HG03457 (cell line): ENCODE data around the gene WNT7B.

ENCODE experiments used
- ATAC-seq: cut with Tn5 transposase; IDR thresholded peaks from one replicate; pipeline ENCODE4 v1.9.1; 2021; ENCODE audit warnings: moderate number of reproducible peaks; ENCODE audit not compliant: unreplicated experiment

Gene WNT7B

DNA sequence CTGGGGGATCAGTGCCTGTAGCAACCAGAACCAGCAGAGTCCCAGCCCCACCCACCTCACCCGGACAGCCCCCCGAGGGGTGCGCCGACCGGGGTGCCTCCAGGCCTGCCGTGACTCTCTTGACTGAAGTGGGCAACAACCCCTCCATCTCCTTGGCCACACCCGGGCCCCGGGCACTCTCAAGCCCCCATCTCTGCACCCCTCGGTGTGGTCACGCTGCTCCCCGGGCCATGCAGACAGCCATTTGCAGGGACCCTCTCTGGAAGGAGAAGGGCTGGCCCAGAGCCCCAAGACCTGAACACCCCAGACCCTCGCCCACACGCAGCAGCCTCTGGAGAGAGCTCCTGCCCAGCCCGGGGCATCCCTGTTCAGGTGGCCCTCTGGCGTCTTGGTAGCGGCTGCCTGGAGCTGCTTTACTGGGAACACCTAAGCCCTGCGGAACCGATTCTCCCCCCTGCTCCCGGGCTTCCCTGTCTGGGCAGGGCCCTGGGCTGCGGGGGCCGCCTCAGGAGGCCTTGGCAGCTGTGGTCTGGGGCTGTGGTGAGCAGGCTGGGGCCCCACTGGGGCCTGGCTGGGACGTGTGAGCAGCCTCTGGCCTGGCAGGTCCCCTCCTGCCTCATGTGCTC lies 84.9 kb downstream of the WNT7B start:
- ATAC-seq = no peak

DNA sequence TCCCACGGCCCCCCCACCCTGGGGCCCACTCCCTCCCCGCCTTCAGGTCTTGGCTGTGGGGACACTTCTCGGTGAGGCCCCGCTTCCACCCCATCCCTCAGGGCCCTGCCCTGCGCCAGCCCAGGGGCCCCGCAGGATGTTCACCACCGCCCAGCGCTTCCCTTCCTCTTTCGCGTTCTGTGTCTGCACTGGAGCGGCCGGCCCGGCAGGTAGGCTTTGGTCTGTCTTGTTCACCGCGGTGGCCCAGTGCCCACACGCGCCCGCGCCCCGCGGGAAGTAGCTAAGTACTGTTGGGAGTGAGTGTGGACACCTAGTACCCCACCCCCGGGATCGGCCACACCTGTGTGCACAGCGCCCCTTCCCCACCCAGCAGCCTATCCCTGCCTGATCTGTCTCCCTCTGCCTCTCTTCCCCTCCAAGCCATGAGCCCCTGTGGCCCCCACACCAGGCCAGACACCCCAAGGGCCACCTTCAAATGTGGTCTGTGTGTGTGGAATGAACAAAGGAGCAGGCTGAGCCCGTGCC lies 85.4 kb downstream of the WNT7B start:
- ATAC-seq = no peak

DNA sequence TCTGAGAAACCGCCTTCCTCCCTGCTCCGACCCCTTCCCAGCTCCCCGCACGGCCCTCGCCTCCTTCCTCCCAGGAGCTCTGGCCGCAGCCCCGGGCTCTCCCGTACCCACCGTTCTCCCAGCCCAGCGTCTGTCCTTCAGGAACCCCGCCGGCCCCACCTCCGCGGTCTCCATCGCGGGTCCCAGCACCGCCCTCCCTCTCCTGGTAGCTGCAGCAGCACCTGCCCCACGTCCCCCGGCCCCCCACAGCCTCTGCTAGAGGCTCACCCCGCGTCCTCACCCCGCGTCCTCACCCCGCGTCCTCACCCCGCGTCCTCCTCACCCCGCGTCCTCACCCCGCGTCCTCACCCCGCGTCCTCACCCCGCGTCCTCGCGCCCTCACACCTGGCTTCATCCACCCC lies 85.9 kb downstream of the WNT7B start:
- no peak for ATAC-seq

DNA sequence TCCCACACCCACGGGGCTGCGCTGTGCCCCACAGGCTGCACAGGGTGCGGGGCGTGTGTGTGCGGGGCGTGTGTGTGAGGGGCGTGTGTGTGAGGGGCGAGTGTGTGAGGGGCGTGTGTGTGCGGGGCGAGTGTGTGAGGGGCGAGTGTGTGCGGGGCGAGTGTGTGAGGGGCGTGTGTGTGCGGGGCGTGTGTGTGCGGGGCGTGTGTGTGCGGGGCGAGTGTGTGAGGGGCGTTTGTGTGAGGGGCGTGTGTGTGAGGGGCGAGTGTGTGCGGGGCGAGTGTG lies 86.7 kb downstream of the WNT7B start:
- no peak for ATAC-seq

DNA sequence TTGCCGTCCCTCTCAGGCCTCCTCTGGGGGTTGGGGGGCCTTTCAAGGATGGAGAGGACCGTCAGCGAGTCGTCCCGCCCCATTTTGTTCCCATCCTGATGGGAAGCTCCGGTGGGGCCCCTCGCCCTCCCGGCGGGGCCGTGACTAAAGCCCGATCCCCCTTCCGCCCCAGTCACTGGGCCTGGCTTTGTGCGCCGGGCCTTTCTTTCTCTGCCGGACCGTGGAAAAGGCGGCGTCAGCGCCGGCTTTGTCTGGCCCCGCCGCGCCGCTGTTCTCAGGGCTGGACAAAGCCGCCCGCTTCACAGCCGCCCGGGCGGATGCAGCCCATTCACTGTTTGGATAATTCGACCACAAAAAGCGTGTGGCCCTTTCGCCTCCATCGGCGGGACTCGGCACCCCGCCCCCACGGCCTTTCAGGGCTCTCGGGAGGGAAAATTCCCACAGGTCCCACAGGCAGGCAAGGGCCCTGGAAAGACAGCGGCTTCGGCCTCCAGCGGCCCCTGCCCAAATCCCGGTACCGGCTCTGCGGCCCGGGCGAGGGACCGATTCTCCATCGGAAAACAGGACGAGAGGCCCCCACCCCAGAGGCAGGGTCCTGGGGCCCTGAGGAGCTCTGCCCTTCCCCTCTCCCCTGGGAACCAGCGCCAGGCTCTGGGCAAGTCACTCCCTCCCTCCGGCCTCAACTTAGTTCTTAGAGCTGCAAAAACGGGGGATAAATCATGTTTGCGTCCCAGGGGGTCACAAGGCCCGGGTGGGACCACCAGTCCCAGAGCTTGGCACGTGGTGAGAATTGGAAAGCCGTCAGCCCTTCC lies 87.2 kb downstream of the WNT7B start:
- no peak for ATAC-seq

DNA sequence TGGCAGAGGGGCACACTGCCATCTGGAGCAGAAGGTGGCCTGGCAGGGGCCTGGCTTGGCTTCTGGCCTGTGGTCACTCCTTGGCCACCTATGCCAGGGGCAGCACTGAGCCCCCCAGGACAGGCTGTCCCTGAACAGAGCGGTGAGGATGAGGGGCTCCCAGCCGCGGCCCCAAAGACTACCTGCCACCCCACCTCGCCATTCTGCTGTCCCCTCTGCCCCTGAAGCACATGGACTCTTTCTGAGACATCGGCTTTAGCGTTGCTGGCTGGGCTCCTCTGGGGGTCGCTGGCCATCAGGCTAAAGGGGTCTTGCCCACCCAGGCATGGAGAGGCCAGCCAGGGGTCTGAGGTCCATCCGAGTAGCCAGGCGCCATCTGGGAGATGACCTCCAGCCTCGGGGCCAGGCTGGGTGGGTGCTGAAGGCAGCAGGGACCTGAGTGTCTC lies 87.8 kb downstream of the WNT7B start:
- ATAC-seq = no peak

DNA sequence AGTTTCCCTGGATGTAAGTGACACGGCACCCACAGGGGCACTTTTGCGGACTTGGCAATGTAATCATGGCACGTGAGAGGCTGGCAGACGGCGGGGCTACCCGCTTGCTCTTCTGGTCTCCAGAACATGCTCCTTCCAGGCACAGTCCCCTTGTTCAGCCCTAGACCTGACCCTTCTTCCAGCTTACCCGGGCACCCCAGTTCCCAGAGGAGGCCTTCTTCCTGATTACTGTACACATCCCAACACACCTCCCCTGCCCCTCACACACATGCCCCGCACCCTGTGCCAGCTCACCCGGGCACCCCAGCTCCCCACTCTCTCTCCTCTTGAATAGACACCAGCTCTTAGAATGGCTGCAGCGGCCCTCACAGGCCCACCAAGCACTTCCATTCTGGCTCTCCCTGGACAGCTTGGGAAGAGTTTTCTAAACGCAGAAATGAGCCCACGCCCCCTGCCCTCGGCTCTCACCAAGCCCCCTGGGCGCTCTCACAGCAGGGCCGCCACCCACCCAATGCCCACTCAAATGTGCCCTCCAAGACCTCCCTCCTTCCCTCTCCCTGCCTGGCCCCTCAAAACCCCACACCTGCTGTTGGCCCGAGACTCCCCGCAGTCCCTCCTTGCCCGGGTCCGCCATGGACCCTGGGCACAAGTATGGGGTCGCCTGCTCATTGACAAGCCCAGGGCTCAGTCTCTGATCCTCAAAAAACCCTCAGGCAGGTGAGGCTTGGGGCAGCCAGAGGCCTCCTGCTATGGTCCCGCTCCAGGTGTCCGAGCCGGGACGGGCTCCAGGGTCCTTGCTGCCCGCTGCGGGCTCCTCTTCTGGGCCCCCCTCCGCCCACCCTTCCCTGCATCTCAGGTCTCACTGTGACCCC lies 88.5 kb downstream of the WNT7B start:
- no peak for ATAC-seq

DNA sequence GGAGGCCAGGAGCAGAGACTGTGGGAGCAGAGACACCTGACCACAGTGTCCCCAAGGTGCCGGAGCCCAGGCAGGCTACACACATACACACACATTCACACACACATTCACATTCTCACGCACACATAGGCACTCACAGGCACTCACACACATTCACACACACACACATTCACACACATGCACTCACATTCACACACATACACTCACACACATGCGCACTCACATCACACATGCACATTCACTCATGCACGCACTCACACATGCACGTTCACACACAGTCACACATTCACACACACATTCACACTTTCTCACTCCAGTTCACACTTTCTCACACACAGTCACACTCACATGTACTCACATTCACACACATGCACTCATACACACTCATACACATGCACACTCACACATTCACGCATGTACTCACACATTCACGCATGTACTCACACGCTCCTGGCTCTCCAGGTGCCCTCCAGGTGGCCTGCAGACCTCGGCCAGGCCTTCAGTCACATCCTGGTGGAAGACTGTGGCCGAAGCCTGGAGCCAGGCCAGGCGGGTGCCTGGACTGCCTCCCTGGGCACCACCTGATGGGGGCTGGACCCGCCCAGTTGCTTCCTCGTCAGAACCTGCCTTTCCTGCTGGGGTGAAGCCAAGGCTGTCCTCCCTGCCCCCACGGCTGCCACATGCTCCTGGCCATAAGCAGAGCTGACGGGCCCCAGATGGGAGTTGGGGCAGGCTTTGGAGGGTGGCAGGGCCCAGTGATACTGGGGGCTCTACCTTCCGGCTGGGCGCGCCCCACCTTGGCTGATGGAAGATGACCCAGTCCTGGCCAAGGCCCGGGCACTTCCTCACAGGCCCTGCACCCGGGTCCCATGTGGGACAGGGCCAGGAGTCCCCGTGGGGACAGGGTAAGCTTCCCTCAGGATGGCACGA lies 89.5 kb downstream of the WNT7B start:
- no peak for ATAC-seq

DNA sequence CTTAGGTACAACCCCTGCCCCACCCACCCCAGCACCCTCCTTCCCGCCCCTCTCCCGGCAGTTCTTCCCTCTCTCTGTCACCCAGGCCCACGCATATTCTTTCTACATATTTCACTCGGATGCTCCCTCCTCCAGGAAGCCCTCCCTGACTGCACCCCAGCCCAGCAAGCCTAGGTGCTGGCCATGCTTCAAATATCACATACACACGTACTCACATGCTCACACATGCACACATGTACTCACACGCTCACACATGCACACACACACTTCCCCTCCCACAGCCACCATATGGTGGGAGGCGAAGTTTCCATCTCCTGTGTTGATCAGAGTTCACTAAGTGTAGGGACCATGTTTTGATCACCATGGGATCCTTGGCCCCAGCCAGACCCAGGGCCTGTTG lies 90.4 kb downstream of the WNT7B start:
- ATAC-seq = no peak

DNA sequence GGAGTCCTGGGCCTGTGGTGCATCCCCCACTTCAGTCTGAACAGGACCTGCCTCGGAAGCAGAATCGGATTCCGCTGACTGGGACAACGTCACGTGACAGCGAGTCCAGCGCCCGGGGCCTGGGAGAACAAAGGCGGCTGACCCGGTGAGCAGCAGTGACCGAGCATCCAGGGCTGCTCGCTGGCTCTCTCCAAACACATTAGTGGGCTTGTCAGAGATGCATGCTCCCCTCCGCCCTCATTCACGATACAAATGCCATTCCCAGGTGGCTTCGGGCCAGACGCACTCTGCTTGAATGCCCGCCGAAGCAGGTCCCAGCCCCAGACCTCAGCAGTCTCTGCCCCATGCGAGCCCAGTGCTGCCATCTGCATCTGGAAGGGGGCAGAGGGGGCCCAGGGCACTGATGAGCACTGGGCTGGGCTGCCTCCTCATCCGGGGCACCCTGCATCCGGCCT lies 91.0 kb downstream of the WNT7B start:
- no peak for ATAC-seq

DNA sequence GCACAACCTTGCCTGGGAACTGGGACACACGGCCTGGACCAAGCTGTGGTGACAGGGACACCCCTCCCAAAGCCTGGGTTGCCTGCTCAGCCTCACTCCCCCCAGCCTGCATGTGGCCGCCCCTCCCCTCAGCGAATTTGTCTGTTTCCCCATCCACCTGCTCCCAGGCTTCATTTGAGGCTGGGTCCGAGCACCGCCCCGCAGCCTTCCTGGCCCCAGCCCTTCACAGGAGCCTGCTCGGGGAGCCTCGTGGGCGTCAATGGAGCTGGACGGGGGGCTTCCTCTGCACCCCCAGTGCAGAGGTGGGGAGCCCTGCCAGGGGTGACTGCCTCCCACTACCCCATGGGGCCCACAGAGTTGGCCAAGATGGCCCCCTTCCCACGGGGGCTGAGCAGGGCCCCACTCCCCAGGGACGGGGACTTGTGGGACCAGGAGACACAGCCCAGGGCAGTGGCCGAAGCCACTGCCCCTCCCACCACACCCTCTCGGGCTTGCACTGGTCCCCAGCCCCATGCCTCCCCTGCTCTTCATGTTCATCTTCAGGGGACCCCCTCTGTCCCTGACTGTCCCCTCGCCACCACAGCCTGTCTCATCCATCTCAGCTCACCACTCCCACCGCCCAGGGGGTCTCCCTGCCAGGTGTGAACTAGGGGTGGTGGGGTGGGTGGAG lies 91.7 kb downstream of the WNT7B start:
- ATAC-seq = no peak

DNA sequence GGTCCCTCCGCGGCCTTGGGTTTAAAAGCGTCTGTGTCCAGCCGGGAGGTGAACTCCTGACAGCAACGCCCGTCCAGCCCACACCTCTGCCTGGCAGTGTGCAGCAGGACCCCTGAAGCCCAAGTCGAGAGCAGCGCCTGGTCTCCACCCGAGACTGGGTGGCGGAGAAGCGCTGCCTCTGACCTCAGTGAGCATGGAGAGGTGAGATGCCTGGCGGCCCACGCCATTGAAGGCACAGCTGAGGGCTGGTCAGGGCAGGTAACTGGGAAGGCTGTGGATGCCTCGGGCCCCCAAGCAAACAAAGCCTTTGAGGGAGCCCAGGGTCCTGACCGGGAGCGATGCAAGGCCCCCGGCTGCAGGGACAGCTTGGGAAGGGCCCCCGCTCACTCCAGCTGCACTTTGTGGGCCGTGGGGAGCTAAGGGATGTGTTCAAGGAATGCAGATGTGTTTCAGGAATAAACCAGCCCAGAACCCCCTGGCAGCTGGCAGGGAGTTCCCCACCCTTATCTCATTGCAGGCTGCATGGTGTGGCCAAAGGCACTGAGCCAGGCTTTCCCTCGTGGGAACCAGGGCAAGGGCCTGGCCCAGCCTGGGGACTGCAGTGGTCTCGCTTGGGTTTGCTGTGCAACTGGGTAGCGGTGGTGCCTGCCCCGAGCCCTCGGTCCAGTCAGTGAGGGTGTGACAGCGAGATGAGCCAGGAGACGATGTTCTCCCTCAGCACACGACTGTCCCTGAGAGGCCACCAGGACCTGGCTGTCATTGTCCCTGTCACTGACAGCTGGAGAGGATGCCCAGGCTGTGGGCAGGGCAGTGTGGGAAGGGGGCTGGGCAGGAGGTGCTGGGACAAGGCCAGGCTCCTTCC lies 92.5 kb downstream of the WNT7B start:
- no peak for ATAC-seq

DNA sequence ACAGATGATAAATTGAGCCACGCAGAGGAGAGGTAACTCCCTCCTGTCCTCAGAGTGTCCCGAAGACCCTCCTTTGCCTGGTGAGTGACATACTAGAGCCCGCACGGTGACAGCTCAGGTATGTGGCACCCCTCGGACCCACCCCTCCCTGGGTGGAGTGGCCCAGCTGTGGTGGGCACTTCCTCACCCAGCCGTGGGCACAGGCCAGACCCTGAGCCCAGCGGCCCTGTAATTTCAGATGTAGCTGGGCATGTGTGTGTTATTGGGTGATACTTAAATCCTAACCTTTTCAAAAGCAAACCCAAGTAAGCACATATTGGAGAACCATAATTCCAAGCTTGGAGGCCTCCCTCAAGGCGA lies 93.2 kb downstream of the WNT7B start:
- ATAC-seq = no peak

DNA sequence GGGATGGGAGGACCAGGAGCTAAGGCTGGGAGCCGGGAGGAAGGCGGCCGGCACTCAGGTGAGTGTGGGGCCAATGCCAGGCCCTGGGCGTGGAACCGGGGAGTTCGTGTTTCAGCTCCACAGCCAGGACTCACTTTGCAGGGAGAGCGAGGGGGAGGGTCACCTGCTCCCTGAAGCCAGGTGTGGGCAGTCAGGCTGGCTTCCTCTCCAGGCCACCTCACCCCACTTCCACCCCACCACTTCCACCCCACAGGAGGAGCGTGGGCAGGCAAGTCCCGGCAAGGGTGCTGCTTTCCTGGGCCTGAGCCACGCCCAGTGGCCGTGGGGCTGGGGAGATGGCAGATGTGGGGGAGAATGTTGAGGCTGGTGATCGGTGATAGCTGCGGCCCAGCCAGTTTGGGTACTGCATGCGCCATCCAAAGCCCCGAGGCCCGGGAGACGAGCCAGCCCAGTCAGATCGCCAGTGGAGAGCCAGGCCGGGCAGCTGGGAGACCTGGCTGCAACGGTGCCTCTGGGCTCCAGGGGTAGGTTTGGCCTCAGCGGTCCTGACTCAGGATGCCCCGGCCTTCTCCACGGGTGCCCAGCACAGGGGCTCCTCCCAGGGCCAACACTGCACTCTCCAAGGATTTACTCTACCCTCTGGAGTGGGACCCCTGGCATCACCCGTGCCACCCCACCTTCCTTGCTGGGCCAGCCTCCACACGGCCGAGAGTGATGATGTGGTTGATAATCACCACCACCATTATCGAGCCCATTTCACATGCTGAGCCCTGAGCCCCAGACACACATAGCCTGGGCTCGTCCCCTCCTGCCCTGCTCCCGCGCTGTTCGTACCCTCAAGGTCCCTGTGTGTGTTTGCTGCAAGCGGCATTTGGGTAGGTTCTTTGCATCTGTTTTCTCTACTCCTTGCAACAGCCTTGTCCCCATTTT lies 93.8 kb downstream of the WNT7B start:
- ATAC-seq = no peak

DNA sequence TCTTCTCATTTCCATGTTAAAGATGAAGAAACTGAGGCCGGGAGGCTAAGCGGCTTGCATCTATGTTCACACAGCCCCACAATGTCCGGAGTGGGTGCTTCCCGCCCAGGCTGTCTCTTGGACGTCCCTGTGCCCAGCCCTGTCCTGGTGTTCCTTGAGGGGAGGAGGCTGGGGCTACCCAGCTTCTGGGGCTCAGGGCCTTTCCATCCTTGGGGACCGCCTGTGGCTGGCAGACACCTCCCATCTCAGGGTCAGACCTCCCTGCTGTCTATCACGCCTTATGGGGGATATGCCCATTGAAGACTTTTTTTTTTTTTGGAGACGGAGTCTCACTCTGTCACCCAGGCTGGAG lies 95.5 kb downstream of the WNT7B start:
- ATAC-seq = no peak

DNA sequence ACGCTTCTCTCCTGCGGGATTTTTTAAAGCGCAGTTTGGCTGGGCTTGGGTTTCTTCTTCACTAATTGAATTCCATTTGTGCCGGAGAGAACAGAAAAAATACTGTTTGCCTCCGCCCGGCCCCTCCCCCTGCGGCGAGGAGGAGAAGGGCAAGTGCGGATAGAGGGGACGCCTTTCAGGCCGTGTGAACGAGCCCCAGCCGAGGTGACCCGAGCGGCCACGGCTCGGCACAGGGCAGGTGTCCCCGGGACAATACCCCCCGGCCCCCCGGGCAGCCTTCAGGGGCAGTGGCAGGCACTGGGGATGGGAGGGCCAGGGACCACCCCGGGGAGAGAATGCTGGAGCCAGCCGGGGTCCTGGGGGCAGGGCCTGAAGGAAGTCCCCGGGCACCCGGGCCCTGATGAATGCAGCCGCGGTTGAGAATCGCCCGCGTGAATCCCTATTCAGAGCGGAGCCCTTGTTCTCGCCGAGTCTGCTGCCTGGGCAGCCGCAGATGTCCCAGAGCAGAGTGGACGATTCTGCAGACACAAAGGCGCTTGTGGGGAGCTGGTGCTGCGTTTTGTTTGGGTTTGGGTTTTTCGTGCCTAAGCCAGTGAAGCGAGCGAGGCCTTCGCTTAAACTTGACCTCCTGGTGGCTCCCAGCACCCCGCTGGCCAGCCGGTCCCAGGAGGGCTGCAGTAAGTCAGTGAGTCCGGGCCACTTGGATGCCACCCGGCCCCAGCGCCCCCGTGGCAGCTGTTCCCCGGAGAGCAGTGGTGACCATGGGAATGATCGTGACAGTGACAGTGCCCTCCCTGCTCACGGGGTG lies 96.0 kb downstream of the WNT7B start:
- ATAC-seq = no peak

DNA sequence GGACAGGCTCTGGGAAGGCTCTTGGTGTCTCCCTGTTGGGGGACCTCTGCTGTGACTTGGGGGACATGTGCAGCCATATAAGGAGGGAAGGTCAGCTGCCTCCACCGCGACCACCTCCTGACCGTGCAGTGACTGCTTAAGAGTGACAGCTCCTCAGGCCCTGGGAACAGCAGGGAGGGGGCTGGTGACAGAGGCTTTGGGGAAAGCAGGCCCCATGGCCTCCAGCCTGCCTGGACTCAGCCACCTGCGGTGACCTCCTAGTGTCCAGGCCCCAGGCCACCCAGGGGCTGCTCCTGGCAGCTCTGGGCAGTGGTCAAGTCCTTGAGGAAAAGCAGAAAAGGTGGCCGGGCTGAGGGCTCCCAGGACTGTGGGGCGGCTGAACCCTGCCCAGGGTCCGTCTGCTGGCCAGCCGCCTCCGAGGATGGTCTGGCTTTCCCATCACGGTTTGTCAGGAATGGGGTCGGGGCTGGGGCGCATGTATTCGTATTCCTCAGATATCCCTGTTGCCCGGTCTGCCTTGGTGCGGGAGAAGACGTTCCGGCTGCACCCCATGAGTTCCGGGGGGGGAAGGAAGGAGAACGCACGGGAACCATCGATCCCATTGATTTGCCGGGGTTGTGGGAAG lies 96.8 kb downstream of the WNT7B start:
- ATAC-seq = no peak
